OCI-LY7 (cell line): ENCODE data around the gene WNT7B. TPM values are rescaled to one million over a fixed set of nuclear protein-coding genes. Genes with fewer than 3 reads are reported as not detected.

ENCODE experiments used
- BruUV-seq: library from RNA; stranded (reverse); fragments of 400-500 nt; replicated peaks from 2 replicates; lab custom pipeline; 2021; lab: Mats Ljungman, UMichigan
- CTCF ChIA-PET: fragments of 300-600 bp; sonication (Branson Sonifier 250); formaldehyde crosslinking; loops from one replicate; lab custom pipeline; 2022; ENCODE audit warnings: antibody characterized with exemption; ENCODE audit not compliant: unreplicated experiment; lab: Charles Lee
- POLR2A ChIA-PET: fragments of 300-600 bp; sonication (Branson Sonifier 250); formaldehyde crosslinking; loops from one replicate; lab custom pipeline; 2022; ENCODE audit warnings: antibody characterized with exemption; lab: Charles Lee
- DNase-seq: peaks from one replicate; pipeline ENCODE4 v3.0.0-alpha.2; 2015; ENCODE audit warnings: low spot score
- H2AFZ ChIP-seq: fragments of 200-600 bp; sonication (generic), shearing (Covaris generic); 2 replicates; pipeline ENCODE4 v1.6.1; 2014; ENCODE audit warnings: mild to moderate bottlenecking, antibody characterized with exemption, low read length, moderate library complexity
- H3K27ac ChIP-seq: fragments of 200-600 bp; sonication (generic); 2 replicates; pipeline ENCODE4 v1.5.1; 2014; ENCODE audit warnings: mixed run types, low read depth, mild to moderate bottlenecking, moderate library complexity, low read length, inconsistent platforms; ENCODE audit not compliant: poor library complexity, severe bottlenecking
- H3K36me3 ChIP-seq: fragments of 200-600 bp; sonication (generic); 2 replicates; pipeline ENCODE4 v1.6.1; 2014; ENCODE audit warnings: mild to moderate bottlenecking, antibody characterized with exemption, low read length, moderate library complexity, mixed read lengths; ENCODE audit not compliant: insufficient read depth
- H3K4me1 ChIP-seq: fragments of 200-600 bp; sonication (generic); 2 replicates; pipeline ENCODE4 v1.5.1; 2014; ENCODE audit warnings: mild to moderate bottlenecking, low read length; ENCODE audit not compliant: insufficient read depth, poor library complexity, severe bottlenecking
- H3K4me2 ChIP-seq: fragments of 200-600 bp; sonication (generic); 2 replicates; pipeline ENCODE4 v1.6.1; 2014; ENCODE audit warnings: mild to moderate bottlenecking, low read length
- H3K4me3 ChIP-seq: fragments of 200-600 bp; sonication (generic); 2 replicates; pipeline ENCODE4 v1.5.1; 2014; ENCODE audit warnings: mild to moderate bottlenecking, low read depth, low read length; ENCODE audit not compliant: poor library complexity, severe bottlenecking
- H3K79me2 ChIP-seq: fragments of 200-600 bp; sonication (generic); 2 replicates; pipeline ENCODE4 v1.6.1; 2016; ENCODE audit warnings: low read depth, mild to moderate bottlenecking, low read length, moderate library complexity, mixed read lengths; ENCODE audit not compliant: insufficient read depth
- H3K9me2 ChIP-seq: fragments of 200-600 bp; sonication (generic); 2 replicates; pipeline ENCODE4 v1.6.1; 2016; ENCODE audit warnings: mild to moderate bottlenecking, low read length, mixed read lengths; ENCODE audit not compliant: insufficient read depth
- H3K9me3 ChIP-seq: fragments of 200-600 bp; sonication (generic); 2 replicates; pipeline ENCODE4 v1.6.1; 2014; ENCODE audit warnings: mild to moderate bottlenecking, mixed run types, low read length, mixed read lengths
- H4K20me1 ChIP-seq: fragments of 200-600 bp; sonication (generic); 2 replicates; pipeline ENCODE4 v1.6.1; 2014; ENCODE audit warnings: mild to moderate bottlenecking, antibody characterized with exemption, low read length, moderate library complexity, mixed read lengths; ENCODE audit not compliant: insufficient read depth
- EZH2phosphoT487 ChIP-seq: fragments of 200-600 bp; sonication (generic); IDR thresholded peaks from 2 replicates; pipeline ENCODE4 v1.6.1; 2018; ENCODE audit warnings: low read depth, borderline replicate concordance, mild to moderate bottlenecking, mixed run types, antibody characterized with exemption, low read length, moderate library complexity, mixed read lengths
- intact Hi-C: fragments of 100-400 bp; cut with micrococcal nuclease; formaldehyde crosslinking; loops from one replicate; pipeline ENCODE4 v1.10.0; 2022; ENCODE audit not compliant: unreplicated experiment
- total RNA-seq, 2 experiments: library from RNA; depleted of rRNA in 1 of 2; stranded (reverse); fragments of >200 nt in 1 of 2; shearing (Covaris generic) in 1 of 2; gene quantifications; 2 replicates each; pipeline ENCODE4 v1.2.3, GENCODE V29; 2014 to 2022
- TF ChIP-seq, protein P1 (sequence below): fragments of 200-600 bp; sonication (generic); conservative IDR thresholded peaks from 2 replicates; pipeline ENCODE4 v1.5.1; 2014; ENCODE audit warnings: mild to moderate bottlenecking, antibody characterized with exemption, low read length, moderate library complexity, mixed read lengths

WNT7B gene
- total RNA-seq, 2 experiments from 2014 or later: not detected

DNA sequence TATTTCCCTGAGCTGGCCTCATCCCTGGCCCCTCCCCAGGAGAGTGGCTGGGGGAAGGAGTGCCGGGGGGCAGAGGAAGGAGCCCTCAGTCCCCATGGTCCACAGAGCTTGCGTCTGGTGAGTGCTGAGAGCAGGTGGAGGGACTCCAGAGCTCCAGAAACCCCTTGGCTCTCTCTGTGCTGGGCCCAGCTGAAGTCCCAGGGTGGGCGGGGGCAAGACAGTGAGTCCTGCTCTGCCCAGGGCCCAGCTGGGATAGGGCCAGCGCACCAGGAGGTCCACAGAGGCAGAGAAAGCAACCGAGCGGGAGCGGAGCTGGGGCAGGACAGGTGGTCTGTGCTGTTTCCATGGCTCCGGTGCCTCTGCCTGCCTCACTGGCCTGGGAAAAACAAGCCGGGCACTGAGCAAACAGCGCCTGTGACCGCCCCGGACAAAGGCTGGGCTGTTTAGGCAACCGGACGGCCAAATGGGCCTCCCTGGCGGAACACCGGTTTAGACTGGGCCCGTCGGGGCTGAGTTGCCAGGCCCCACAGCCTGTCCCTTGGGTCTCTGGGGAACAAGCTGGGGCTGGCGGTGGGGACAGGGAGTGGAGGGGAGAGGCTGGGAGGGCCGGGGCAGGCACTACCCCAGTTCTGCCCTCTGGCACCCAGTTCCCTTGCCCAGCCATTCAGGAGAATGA lies 34.1 kb upstream of the WNT7B start:
- Histone ChIP-seq H3K79me2 (no peaks in the 10 kb centered on the region), H3K9me2 (no peaks in the 10 kb centered on the region), H3K4me1 (peaks cover 25% of the 10 kb centered on the region), H2AFZ (no peak overlapping the region), H3K9me3 (peaks cover 4% of the 10 kb centered on the region; the same call in 1 of the 2 replicates), H3K4me2 (no peak overlapping the region), H3K4me3 (no peak overlapping the region), H4K20me1 (no peaks in the 10 kb centered on the region), H3K27ac (no peak overlapping the region), H3K36me3 (no peaks in the 10 kb centered on the region)
- DNase-seq: no peak
- ChIA-PET POLR2A (no interaction called here), CTCF (no interaction called here)
- intact Hi-C loops: loop anchor here (10.0 kb wide), 1 partner anchor 64 kb away; no protein-coding TSS in a partner anchor
- no TSS peak for BruUV-seq
- TF ChIP-seq, protein P1, sequence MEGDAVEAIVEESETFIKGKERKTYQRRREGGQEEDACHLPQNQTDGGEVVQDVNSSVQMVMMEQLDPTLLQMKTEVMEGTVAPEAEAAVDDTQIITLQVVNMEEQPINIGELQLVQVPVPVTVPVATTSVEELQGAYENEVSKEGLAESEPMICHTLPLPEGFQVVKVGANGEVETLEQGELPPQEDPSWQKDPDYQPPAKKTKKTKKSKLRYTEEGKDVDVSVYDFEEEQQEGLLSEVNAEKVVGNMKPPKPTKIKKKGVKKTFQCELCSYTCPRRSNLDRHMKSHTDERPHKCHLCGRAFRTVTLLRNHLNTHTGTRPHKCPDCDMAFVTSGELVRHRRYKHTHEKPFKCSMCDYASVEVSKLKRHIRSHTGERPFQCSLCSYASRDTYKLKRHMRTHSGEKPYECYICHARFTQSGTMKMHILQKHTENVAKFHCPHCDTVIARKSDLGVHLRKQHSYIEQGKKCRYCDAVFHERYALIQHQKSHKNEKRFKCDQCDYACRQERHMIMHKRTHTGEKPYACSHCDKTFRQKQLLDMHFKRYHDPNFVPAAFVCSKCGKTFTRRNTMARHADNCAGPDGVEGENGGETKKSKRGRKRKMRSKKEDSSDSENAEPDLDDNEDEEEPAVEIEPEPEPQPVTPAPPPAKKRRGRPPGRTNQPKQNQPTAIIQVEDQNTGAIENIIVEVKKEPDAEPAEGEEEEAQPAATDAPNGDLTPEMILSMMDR: no peak

DNA sequence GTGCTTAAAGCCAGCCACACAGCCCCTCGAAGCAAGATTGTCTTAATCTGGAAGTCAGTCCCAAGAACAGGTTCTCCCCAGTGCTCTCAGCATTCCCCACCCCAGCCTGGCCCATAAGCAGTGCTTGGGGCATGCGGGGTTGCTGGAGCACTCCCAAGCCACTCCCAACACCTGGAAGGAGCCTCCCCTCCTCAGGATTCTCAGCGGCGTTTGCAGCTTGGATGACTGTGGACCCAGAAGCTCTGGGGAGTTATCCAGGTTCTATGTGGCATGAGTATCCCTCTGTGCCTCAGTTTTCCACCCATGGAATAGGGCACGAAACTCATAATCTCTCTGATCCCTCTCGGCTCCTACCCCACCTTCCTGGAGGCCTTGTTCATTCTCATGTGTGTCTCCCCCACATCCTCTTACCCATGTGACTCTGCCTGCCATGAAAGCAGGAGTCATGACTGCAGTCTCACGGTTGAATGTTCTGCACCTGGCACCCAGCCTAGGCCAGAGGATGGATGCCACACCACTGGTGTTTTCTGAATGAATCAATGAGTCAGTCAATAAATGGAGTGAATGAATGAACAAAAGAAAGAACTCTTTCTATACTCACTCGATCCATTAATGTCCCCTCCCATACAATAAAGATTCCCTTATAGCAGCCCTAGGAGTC lies 33.4 kb upstream of the WNT7B start:
- H3K4me3 ChIP-seq: no peak overlapping the region
- peaks cover 4% of the 10 kb centered on the region; the same call in 1 of the 2 replicates for H3K9me3 ChIP-seq
- no peak overlapping the region for H3K4me2 ChIP-seq
- H3K9me2 ChIP-seq: no peaks in the 10 kb centered on the region
- no TSS peak for BruUV-seq
- peaks cover 27% of the 10 kb centered on the region for H3K4me1 ChIP-seq
- CTCF ChIA-PET: no interaction called here
- H3K36me3 ChIP-seq: no peaks in the 10 kb centered on the region
- POLR2A ChIA-PET: no interaction called here
- TF ChIP-seq, protein P1: no peak
- TF ChIP-seq EZH2phosphoT487: no peak
- H3K27ac ChIP-seq: no peak overlapping the region
- no peaks in the 10 kb centered on the region for H4K20me1 ChIP-seq
- no peaks in the 10 kb centered on the region for H3K79me2 ChIP-seq
- DNase-seq: no peak
- intact Hi-C loops: loop anchor here (10.0 kb wide), 1 partner anchor 64 kb away; no protein-coding TSS in a partner anchor
- no peak overlapping the region for H2AFZ ChIP-seq

DNA sequence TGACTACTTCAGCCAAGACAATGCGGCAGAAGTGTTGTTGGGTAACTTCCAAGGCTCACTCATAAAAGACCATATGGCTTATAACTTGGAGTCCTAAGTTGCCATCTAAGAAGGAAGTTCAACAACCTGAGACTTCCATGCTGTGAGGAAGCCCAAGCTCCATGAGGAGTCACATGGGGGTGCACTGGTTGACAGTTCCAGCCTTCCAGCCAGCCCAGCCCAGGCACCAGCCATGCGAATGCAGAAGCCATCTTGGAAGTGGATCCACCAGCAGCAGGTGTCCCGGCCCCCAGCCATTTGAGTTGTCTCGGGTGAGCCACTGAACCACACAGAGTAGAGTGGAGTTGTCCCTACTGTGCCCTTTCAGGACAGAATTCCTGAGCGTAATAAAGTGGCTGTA lies 32.8 kb upstream of the WNT7B start:
- CTCF ChIA-PET: no interaction called here
- no TSS peak for BruUV-seq
- TF ChIP-seq EZH2phosphoT487: no peak

More for the DNA sequence above, 32.8 kb upstream of the WNT7B start:
- intact Hi-C loops: loop anchor here (10.0 kb wide), 1 partner anchor 65 kb away; no protein-coding TSS in a partner anchor
- H4K20me1 ChIP-seq: no peaks in the 10 kb centered on the region
- no peak overlapping the region for H2AFZ ChIP-seq
- H3K79me2 ChIP-seq: no peaks in the 10 kb centered on the region
- H3K36me3 ChIP-seq: no peaks in the 10 kb centered on the region
- H3K4me3 ChIP-seq: no peak overlapping the region
- no peak overlapping the region for H3K4me2 ChIP-seq
- H3K9me3 ChIP-seq: peaks cover 4% of the 10 kb centered on the region; the same call in 1 of the 2 replicates
- H3K9me2 ChIP-seq: no peaks in the 10 kb centered on the region
- DNase-seq: no peak
- POLR2A ChIA-PET: interaction anchor here (0.5 kb wide), 1 partner anchor 18 kb away, joined by 5 read pairs; no protein-coding TSS in a partner anchor
- no peak overlapping the region for H3K27ac ChIP-seq
- H3K4me1 ChIP-seq: peaks cover 27% of the 10 kb centered on the region
